RWPE2 (cell line): ENCODE results near the gene NELFCD.

Experiments used
- ATAC-seq: fragments of 200-7000 bp; cut with Tn5 transposase; 3 replicates; pipeline ENCODE4 v1.9.1; 2021; ENCODE audit warnings: low read depth
- DNase-seq: peaks from one replicate; pipeline ENCODE4 v3.0.0-alpha.2; 2020; ENCODE audit warnings: low spot score
- H3K27ac ChIP-seq: fragments of 450-650 bp; 2 replicates; pipeline ENCODE4 v1.5.1; 2017; ENCODE audit warnings: mild to moderate bottlenecking; ENCODE audit not compliant: poor library complexity, severe bottlenecking
- H3K27me3 ChIP-seq: fragments of 250-450 bp; sonication (Bioruptor Pico); 2 replicates; pipeline ENCODE4 v1.5.1; 2021; ENCODE audit warnings: mild to moderate bottlenecking, moderate library complexity; ENCODE audit not compliant: insufficient read depth, poor library complexity, severe bottlenecking
- H3K36me3 ChIP-seq: fragments of 250-450 bp; sonication (Bioruptor Pico); 2 replicates; pipeline ENCODE4 v1.5.1; 2020; ENCODE audit warnings: low read depth, mild to moderate bottlenecking, moderate library complexity
- H3K4me1 ChIP-seq: fragments of 250-450 bp; sonication (Bioruptor Pico); 2 replicates; pipeline ENCODE4 v1.5.1; 2021; ENCODE audit warnings: mild to moderate bottlenecking, moderate library complexity; ENCODE audit not compliant: insufficient read depth, poor library complexity, severe bottlenecking
- H3K4me3 ChIP-seq: fragments of 250-450 bp; sonication (Bioruptor Pico); 2 replicates; pipeline ENCODE4 v1.5.1; 2021; ENCODE audit warnings: mild to moderate bottlenecking, moderate library complexity; ENCODE audit not compliant: severe bottlenecking
- H3K9me3 ChIP-seq: fragments of 250-450 bp; sonication (Bioruptor Pico); 2 replicates; pipeline ENCODE4 v1.5.1; 2021; ENCODE audit warnings: mild to moderate bottlenecking, moderate library complexity; ENCODE audit not compliant: severe bottlenecking
- CTCF ChIP-seq: fragments of 450-650 bp; IDR thresholded peaks from one replicate; pipeline ENCODE4 v1.5.1; 2017; ENCODE audit warnings: mild to moderate bottlenecking, moderate library complexity; ENCODE audit not compliant: poor library complexity, severe bottlenecking

NELFCD gene

GRCh38 chr20:59033616-59034165, 52.6 kb downstream of the NELFCD start:
- H3K27me3 ChIP-seq = no peaks in the 10 kb centered on the region
- no peak for TF ChIP-seq CTCF
- peak overlapping the region; percentile 59 for H3K27ac ChIP-seq
- DNase-seq (no peak), ATAC-seq (no peak)
- H3K9me3 ChIP-seq = no peaks in the 10 kb centered on the region
- no peak overlapping the region for H3K4me3 ChIP-seq
- peaks cover 37% of the 10 kb centered on the region for H3K4me1 ChIP-seq
- H3K36me3 ChIP-seq = peaks cover 82% of the 10 kb centered on the region

- Histone ChIP-seq H3K36me3 (peaks cover 82% of the 10 kb centered on the region), H3K27me3 (no peaks in the 10 kb centered on the region), H3K27ac (no peak overlapping the region), H3K9me3 (no peaks in the 10 kb centered on the region), H3K4me1 (peaks cover 37% of the 10 kb centered on the region), H3K4me3 (no peak overlapping the region)
- DNase-seq = peak; percentile 29
- TF ChIP-seq CTCF = no peak
- ATAC-seq = no peak
Observed at GRCh38 chr20:59035381-59035780, 54.3 kb downstream of the NELFCD start.

- H3K36me3 ChIP-seq = peaks cover 85% of the 10 kb centered on the region
- no peak overlapping the region for H3K27ac ChIP-seq
- no peaks in the 10 kb centered on the region for H3K9me3 ChIP-seq
- no peak overlapping the region for H3K4me3 ChIP-seq
- no peak for ATAC-seq
- no peaks in the 10 kb centered on the region for H3K27me3 ChIP-seq
- H3K4me1 ChIP-seq = peaks cover 42% of the 10 kb centered on the region
- DNase-seq = peak; percentile 53
- no peak for TF ChIP-seq CTCF
Observed at GRCh38 chr20:59037386-59037785, 56.3 kb downstream of the NELFCD start.

- H3K4me3 ChIP-seq = no peak overlapping the region
Observed at GRCh38 chr20:59039233-59039632, 58.2 kb downstream of the NELFCD start.

More at GRCh38 chr20:59039233-59039632, 58.2 kb downstream of the NELFCD start:
- Histone ChIP-seq H3K27me3 (no peaks in the 10 kb centered on the region), H3K4me1 (peaks cover 41% of the 10 kb centered on the region), H3K9me3 (no peaks in the 10 kb centered on the region), H3K36me3 (peaks cover 71% of the 10 kb centered on the region), H3K27ac (no peak overlapping the region)
- ATAC-seq = no peak
- TF ChIP-seq CTCF = no peak
- no peak for DNase-seq
